ENCODE measurements around the gene KRT6A.

KRT6A gene

GRCh38 chr12:52524898-52525591, 32.0 kb upstream of the KRT6A start:
- DNase-seq (ENCODE audit: low read depth in 2 of 2), result no peak

DNA sequence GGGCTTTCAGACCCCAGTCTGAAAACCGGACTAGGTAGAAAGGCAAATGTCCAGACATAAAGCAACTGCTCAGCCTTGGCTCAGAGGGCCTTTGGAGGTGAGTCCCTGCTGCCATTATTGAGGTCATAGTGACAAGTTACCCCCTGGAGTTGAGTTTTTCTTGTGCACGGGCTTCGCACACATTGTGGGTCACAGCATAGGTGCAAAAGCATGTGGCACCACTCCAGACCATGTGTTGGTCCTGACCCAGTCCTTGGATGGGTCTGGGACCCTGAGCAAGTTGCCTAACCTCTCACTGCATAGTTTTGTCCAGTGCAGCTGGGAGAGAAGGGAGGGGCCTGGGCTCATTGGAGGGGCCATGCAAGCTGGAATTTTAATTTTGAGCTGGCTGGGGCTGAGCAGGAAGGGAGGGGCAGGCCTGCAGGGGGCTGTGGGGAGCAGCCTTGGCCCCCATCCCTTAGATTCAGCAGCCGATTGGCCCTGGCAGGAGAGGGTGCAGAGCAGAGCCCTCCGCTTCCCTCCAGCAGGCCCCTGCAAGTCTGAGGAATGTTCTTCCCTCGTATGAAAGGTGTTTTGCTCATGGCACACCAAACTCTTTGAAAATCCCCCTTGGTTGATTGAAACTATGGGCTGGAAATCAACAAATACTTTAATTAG, 31.3 kb upstream of the KRT6A start:
- no peak for DNase-seq (ENCODE audit: low read depth in 2 of 2)

GRCh38 chr12:52523824-52524223, 30.8 kb upstream of the KRT6A start:
- DNase-seq (ENCODE audit: low read depth in 2 of 2), result no peak

GRCh38 chr12:52522346-52523011, 29.4 kb upstream of the KRT6A start:
- no peak for DNase-seq (ENCODE audit: low read depth in 2 of 2)

- no peak for DNase-seq (ENCODE audit: low read depth in 2 of 2)
Observed at GRCh38 chr12:52521568-52522266, 28.7 kb upstream of the KRT6A start.

DNA sequence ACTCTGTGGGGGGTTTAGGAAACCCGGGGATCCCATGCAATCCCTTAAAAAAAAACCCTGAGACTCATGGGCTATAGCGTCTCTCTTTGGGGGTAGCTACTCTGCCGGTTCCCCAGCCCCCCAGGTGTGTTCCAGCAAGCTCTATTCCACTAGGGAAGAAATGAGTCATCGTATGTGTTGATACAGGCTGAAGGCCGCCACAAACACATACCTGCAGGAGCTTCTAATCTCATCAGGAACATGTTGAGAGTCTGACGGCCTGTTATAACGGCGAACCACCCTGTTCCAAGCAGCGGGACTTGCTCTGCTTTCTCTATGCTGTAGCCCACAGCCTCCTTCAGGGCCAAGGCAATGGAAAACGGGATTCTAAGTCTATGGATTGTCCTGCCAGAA, 28.1 kb upstream of the KRT6A start:
- DNase-seq (ENCODE audit: low read depth in 2 of 2), result no peak

DNA sequence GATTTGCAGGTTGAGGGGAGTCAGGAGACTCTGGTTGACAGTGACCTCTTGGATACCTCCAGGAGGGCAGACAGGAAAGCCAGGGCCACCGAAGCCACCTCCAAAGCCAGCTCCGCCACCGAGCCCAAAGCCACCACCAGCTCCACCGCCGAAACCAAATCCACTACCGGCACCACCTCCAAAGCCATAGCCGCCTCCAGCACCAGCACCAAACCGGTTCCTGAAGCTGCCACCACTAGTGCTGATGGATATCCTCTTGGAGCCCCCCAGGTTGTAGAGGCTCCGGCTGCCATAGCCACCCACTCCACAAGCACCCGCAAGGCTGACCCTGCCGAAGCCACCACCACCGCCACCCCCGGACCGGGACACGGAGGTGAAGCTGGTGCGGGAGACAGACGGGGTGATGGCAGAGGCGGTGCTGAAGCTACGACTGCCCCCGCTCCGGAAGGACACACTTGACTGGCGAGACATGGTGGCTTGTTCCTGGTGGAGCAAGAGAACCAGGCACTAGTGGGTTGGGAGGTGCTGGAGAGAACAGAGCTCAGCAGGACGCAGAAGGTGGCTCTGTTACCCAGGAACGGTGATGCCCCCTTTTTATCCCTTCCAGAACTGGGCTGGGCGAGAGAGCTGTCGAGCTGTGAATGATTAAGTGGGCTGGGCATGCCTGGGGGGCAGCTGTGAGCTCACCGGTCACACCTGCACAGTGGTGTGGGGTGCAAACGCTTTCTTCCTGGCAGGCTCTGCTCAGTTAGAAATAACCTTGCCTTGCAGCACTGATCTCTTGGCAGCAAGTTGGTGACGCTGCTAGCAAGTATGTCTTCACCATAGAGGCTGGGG, 27.0 kb upstream of the KRT6A start, which contains the start of gene KRT5:
Gene KRT5, minus strand, starts transcription at position 569 of the 837 bp plus-strand sequence. Its CDS starts 98 bp downstream, at position 471.
- no peak for DNase-seq (ENCODE audit: low read depth in 2 of 2)

DNA sequence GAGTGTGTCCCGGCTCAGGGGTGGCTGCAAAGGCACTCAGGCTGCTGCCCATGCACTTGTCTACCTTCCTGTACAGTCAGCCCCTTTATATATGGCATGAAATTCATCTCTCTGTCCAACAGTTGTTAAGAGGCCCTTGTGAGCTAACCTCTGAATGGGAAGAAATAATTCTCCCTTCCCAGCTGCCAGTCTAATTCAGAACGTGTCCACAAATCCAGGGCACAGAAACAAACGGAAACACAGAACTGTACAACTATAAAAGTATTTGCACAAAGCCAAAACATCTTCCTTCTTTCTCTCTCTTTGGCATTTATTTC, 26.3 kb upstream of the KRT6A start:
- no peak for DNase-seq (ENCODE audit: low read depth in 2 of 2)

GRCh38 chr12:52518574-52519386, 25.7 kb upstream of the KRT6A start:
- no peak for DNase-seq (ENCODE audit: low read depth in 2 of 2)

GRCh38 chr12:52517888-52518287, 24.8 kb upstream of the KRT6A start:
- no peak for DNase-seq (ENCODE audit: low read depth in 2 of 2)

GRCh38 chr12:52517005-52517835, 24.2 kb upstream of the KRT6A start:
- DNase-seq (ENCODE audit: low read depth in 2 of 2), result no peak

DNA sequence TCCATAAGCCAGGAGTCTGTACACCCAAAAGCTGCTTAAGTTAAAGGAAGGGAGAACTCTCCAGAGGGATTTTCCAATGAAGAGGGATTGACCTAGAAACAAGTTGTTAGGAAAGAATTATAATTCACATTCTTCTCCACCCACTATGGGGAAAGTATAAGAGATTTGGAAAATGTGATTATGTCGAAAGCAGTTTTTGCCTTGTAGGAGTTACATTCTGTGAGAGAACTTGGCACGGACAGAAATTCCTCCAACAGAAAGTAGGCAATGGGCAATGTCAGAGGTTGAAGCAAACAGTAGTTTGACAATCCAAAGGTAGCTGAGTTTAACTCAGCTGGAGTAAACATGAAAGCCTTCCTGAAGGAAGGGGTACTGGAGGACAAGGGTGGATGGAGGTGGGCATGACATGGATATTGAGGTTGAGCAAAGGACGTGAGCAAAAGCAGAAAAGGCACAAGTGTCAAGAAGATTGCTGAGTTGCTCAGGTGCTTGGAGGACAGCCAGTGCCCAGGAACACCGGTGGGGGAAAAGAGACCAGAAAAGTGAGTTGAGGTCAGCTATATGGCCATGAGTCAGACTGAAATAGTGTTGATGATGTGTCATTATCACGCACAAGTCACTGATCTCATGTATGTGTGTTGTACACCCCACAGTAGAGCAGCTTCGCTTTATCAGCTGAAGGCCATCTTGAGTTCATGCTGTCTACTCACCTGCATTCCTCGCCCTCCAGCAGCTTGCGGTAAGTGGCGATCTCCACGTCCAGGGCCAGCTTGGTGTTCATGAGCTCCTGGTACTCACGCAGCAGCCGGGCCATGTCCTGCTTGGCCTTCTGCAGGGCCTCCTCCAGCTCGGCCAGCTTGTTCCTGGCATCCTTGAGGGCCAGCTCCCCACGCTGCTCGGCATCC, 23.1 kb upstream of the KRT6A start:
- DNase-seq (ENCODE audit: low read depth in 2 of 2), result no peak

GRCh38 chr12:52515319-52515646, 22.2 kb upstream of the KRT6A start:
- DNase-seq (ENCODE audit: low read depth in 2 of 2), result no peak

DNA sequence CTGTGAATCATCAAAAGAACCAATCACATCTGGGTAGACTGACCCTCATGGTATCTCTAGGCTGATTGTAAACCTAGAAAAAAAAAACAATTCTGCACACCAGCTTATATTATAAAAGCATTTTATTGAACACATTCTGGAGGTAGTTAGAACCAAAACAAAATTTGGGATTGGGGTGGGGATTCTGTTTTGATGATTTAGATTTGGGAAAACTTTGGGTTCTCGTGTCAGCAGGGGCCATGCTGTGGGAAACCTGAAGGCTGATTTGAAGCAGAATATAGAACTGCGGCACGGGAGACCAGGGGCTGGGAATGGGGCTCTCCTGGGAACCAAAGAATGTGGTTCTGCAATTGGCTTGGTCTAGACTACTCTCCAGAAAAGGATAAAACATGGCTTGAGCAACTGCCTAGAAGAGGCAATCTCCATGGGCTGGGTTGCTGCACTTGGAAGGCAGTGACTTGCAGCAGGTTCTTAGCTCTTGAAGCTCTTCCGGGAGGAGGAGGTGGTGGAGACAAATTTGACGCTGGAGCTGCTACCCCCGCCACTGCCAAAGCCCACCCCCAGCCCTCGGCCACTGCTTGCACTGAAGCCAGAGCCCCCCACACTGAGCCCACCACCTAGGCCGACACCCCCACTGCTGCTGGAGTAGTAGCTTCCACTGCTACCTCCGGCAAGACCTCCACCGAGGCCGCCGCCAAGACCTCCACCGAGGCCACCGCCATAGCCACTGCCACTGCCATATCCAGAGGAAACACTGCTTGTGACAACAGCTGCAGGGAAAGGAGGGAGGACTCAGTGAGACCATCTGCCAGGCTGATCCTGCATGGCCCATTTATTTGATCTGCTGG, 21.6 kb upstream of the KRT6A start:
- no peak for DNase-seq (ENCODE audit: low read depth in 2 of 2)

- DNase-seq (ENCODE audit: low read depth in 2 of 2), result no peak
Observed at GRCh38 chr12:52513736-52514135, 20.7 kb upstream of the KRT6A start.

- DNase-seq (ENCODE audit: low read depth in 2 of 2), result no peak
Observed at GRCh38 chr12:52508211-52508610, 15.2 kb upstream of the KRT6A start.

GRCh38 chr12:52506858-52507715, 14.0 kb upstream of the KRT6A start:
- no peak for DNase-seq (ENCODE audit: low read depth in 2 of 2)

Data from stimulated activated CD4-positive, alpha-beta T cell treated with anti-CD3 and anti-CD28 coated beads, Interleukin-15, amount 100 ng/mL, for 48 hours (primary cell).